NB4 (cell line): ENCODE data around the gene BNIPL.
A peak's percentile ranks its signal among the peaks of the same experiment; 100 is the strongest.

Source experiments
- DNase-seq: peaks from one replicate; pipeline ENCODE4 v3.0.0; 2010; ENCODE audit warnings: low read depth
- H3K4me3 ChIP-seq: one replicate; pipeline ENCODE4 v1.5.1; 2011; ENCODE audit warnings: mild to moderate bottlenecking, low read depth, low read length, moderate library complexity
- MYC ChIP-seq: IDR thresholded peaks from 2 replicates; pipeline ENCODE4 v1.6.1; 2011; ENCODE audit warnings: low read depth, low read length
- POLR2A ChIP-seq: IDR thresholded peaks from 2 replicates; pipeline ENCODE4 v1.6.1; 2011; ENCODE audit warnings: mild to moderate bottlenecking; ENCODE audit not compliant: insufficient read length; ENCODE audit errors: extremely low read depth
- TF ChIP-seq, protein P1 (sequence below): IDR thresholded peaks from one replicate; pipeline ENCODE4 v1.5.1; 2012; ENCODE audit warnings: low read depth, low read length
- TF ChIP-seq, protein P2 (sequence below): IDR thresholded peaks from 2 replicates; pipeline ENCODE4 v1.6.1; 2011; ENCODE audit warnings: low read depth, low read length

Gene BNIPL

DNA sequence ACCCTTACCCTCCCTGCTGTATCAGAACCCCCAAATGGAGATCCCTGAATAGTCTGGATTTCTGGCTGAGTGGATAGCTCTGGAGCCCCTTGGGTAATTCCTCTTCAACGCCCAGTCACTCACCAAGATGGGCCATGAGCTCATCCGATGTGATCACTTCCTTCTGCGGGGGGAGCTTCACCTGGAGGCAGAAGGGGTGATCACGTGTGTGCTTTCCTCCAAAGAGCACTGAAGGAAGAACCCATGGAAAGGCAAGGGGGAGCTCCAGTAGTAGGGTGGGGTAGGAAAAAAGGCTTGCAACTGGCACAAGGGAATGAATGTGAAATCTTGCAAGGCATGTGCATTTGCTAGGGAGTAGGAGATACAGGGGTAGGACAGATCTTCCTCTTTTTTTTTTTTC is 34.8 kb upstream of the BNIPL start:
- H3K4me3 ChIP-seq = no peak overlapping the region
- TF ChIP-seq, protein P1, sequence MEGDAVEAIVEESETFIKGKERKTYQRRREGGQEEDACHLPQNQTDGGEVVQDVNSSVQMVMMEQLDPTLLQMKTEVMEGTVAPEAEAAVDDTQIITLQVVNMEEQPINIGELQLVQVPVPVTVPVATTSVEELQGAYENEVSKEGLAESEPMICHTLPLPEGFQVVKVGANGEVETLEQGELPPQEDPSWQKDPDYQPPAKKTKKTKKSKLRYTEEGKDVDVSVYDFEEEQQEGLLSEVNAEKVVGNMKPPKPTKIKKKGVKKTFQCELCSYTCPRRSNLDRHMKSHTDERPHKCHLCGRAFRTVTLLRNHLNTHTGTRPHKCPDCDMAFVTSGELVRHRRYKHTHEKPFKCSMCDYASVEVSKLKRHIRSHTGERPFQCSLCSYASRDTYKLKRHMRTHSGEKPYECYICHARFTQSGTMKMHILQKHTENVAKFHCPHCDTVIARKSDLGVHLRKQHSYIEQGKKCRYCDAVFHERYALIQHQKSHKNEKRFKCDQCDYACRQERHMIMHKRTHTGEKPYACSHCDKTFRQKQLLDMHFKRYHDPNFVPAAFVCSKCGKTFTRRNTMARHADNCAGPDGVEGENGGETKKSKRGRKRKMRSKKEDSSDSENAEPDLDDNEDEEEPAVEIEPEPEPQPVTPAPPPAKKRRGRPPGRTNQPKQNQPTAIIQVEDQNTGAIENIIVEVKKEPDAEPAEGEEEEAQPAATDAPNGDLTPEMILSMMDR = no peak
- TF ChIP-seq POLR2A = no peak
- TF ChIP-seq MYC = no peak
- TF ChIP-seq, protein P2, sequence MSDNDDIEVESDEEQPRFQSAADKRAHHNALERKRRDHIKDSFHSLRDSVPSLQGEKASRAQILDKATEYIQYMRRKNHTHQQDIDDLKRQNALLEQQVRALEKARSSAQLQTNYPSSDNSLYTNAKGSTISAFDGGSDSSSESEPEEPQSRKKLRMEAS = no peak
- peak; percentile 31 for DNase-seq

DNA sequence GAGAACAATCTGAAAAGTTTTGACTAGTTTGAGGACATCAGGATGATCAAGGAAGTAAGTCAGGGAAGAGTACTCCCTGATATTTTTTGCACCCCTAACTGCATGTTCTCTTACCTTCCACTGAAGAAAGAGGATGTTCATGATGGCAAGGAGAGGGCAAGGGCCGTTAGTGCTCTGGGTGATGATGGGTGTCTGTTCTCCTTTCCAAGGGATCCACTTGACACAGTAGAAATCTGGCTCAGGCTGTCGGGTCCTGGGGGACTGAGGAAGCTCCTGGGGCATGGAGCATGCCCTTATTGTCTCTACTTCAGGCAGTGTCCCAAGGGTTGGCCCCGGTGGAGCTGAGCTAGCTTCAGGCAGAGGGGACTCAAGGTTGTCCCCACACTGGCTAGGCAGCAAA is 34.3 kb upstream of the BNIPL start:
- DNase-seq = peak; percentile 35
- TF ChIP-seq MYC = no peak
- no peak for TF ChIP-seq POLR2A
- TF ChIP-seq, protein P2 = no peak
- TF ChIP-seq, protein P1 = no peak

DNA sequence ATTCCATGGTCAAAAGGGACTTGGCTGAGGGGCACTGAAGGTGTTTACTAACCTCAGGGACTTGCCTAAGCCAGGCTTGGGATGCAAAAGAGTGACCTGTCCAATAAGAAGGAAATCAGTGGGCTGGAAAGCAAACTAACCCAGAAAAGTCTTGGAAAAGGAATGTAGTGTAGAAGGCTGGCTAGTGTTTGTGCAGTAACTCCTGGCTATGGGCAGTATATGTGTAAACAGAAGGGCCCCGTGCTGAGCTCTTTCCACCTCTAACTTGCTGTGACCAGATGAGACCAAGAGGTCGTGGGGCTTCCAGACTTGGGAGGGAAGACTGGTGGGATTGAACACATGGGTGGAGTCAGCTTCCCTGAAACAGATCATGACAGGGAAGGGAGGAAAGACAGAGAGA is 33.8 kb upstream of the BNIPL start:
- no peak for DNase-seq
- H3K4me3 ChIP-seq = no peak overlapping the region
- TF ChIP-seq, protein P2 = no peak
- TF ChIP-seq MYC (no peak), POLR2A (no peak)
- TF ChIP-seq, protein P1 = no peak

More for the DNA sequence above, 34.3 kb upstream of the BNIPL start:
- no peak overlapping the region for H3K4me3 ChIP-seq

DNA sequence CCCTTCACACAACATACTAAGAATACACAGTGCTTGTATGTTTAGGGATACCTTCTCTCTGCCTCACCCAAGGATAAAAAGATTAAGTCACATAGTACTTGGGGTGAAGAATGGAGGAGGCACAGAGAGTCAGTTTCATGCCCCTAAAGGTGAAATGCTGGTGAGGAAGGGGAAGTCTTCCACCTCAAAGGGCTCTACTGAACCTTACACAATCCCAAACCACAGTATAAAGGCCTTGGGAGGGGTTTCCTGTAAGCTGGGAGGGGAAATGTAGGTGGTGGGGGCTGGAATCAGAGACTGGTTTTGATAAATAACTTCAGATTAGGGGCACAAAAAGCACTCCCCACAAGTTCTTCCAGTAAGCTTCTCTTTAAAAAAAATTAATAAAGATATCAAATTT is 33.2 kb upstream of the BNIPL start:
- peak overlapping the region; percentile 25 for H3K4me3 ChIP-seq
- TF ChIP-seq, protein P1 = no peak
- peak; percentile 23; the same call in 1 of the 2 replicates for TF ChIP-seq MYC
- DNase-seq = peak; percentile 83

DNA sequence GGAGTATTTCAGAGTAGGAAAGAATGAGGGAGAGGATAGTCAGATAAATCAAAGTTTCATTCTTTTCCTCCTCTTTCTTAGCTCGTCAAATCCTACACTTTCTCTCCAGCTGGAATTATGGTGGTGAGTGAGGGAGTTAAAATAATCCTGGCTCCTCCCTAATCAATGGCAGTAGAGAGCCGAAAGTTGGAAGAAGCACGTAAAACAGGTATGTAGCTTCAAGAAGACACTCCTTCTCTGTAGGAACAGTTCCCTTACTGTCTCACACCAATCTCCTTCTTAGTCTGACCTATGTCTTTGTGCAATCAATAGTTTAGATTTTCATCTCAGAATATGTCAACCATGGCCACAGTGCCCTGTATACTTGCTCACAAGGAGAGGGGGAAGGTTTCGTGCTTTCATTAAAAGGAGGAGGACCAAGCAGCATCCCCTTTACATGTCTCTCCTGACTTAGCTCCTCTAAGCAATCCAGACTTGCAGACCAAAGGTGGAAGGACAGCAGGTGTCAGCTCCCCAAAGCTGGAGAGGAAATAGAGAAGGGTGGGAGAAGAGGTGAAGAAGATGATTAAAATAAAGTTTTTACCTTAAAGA is 30.6 kb upstream of the BNIPL start:
- TF ChIP-seq MYC = no peak
- TF ChIP-seq, protein P2 = no peak
- TF ChIP-seq POLR2A = no peak
- TF ChIP-seq, protein P1 = no peak
- no peak for DNase-seq

More for the DNA sequence above, 30.6 kb upstream of the BNIPL start:
- H3K4me3 ChIP-seq = peak overlapping the region; percentile 68
